HCT116 (cell line): ENCODE results near the gene SFXN2. TPM values are rescaled to one million over a fixed set of nuclear protein-coding genes. Genes with fewer than 3 reads are reported as not detected.

Experiments used
- ATAC-seq: fragments of 200-7000 bp; cut with Tn5 transposase; 2 replicates; pipeline ENCODE4 v1.9.1; 2020; ENCODE audit warnings: mild to moderate bottlenecking, moderate library complexity
- BruUV-seq: library from RNA; stranded (reverse); fragments of 400-500 nt; replicated peaks from 2 replicates; lab custom pipeline; 2021; lab: Mats Ljungman, UMichigan
- CTCF ChIA-PET: fragments of 300-600 bp; sonication (Branson Sonifier 250); formaldehyde crosslinking; loops from one replicate; lab custom pipeline; 2021; ENCODE audit warnings: antibody characterized with exemption; lab: Charles Lee
- POLR2A ChIA-PET: fragments of 300-600, 350-600 bp; sonication (Branson Sonifier 250); formaldehyde crosslinking; loops from one replicate; lab custom pipeline; 2021; ENCODE audit warnings: antibody characterized with exemption; lab: Charles Lee
- RAD21 ChIA-PET, 2 experiments: fragments of 300-600 bp; sonication (Branson Sonifier 250); formaldehyde crosslinking; loops; one replicate each; lab custom pipeline; 2023; ENCODE audit warnings: low total read pairs in 2 of 2; ENCODE audit not compliant: uncharacterized antibody in 2 of 2, unreplicated experiment in 2 of 2, low non-redundant PET in 1 of 2; lab: Charles Lee
- DNase-seq: peaks from one replicate; pipeline ENCODE4 v3.0.0-alpha.2; 2010; ENCODE audit warnings: low read depth, low spot score
- H2AFZ ChIP-seq: fragments of 200-600 bp; shearing (Covaris generic), sonication (generic); 2 replicates; pipeline ENCODE4 v1.6.1; 2017; ENCODE audit warnings: low read depth, mixed run types, mixed read lengths, antibody characterized with exemption, low read length; ENCODE audit not compliant: poor library complexity, severe bottlenecking
- H3K27ac ChIP-seq: 2 replicates; pipeline ENCODE4 v1.5.1; 2012; ENCODE audit warnings: low read depth, low read length
- H3K27me3 ChIP-seq: fragments of 200-600 bp; sonication (generic); 2 replicates; pipeline ENCODE4 v1.6.1; 2016; ENCODE audit warnings: mixed run types, low read length, mixed read lengths; ENCODE audit not compliant: insufficient read depth
- H3K36me3 ChIP-seq, 2 experiments: fragments of 200-500 bp in 1 of 2; fragments of 200-600 bp in 1 of 2; sonication (Bioruptor generic) in 1 of 2; sonication (generic) in 1 of 2; 2 replicates each; pipeline versions ENCODE4 v1.5.1 to v1.6.1; 2014 to 2016; ENCODE audit warnings: low read length in 2 of 2, inconsistent platforms in 1 of 2, mixed read lengths in 1 of 2, mixed run types in 1 of 2; ENCODE audit not compliant: insufficient read depth in 2 of 2, control insufficient read depth in 1 of 2
- H3K4me1 ChIP-seq, 2 experiments: fragments of 200-600 bp in 1 of 2; sonication (generic) in 1 of 2; 2 replicates each; pipeline versions ENCODE4 v1.5.1 to v1.6.1; 2012 to 2017; ENCODE audit warnings: low read length in 2 of 2, inconsistent platforms in 1 of 2, mild to moderate bottlenecking in 1 of 2, mixed read lengths in 1 of 2, mixed run types in 1 of 2, moderate library complexity in 1 of 2; ENCODE audit not compliant: insufficient read depth in 2 of 2, control insufficient read depth in 1 of 2
- H3K4me2 ChIP-seq: fragments of 200-600 bp; sonication (generic); 2 replicates; pipeline ENCODE4 v1.6.1; 2017; ENCODE audit warnings: mixed run types, low read length, mixed read lengths
- H3K4me3 ChIP-seq, 2 experiments: fragments of 200-600 bp in 1 of 2; sonication (generic) in 1 of 2; replicated peaks in 1 of 2; 2 replicates each; pipeline ENCODE4 v1.5.1; 2011 to 2016; ENCODE audit warnings: low read length in 2 of 2, control low read depth in 1 of 2, low read depth in 1 of 2, mild to moderate bottlenecking in 1 of 2, mixed read lengths in 1 of 2, mixed run types in 1 of 2
- H3K79me2 ChIP-seq: fragments of 200-600 bp; sonication (generic); 2 replicates; pipeline ENCODE4 v1.6.1; 2017; ENCODE audit warnings: mild to moderate bottlenecking, mixed run types, low read length, moderate library complexity, mixed read lengths; ENCODE audit not compliant: insufficient read depth
- H3K9ac ChIP-seq: fragments of 200-600 bp; sonication (generic); 2 replicates; pipeline ENCODE4 v1.6.1; 2016; ENCODE audit warnings: low read length, mixed read lengths
- H3K9me2 ChIP-seq: fragments of 200-600 bp; sonication (generic), shearing (Covaris generic); 2 replicates; pipeline ENCODE4 v1.6.1; 2017; ENCODE audit warnings: mixed run types, mild to moderate bottlenecking, moderate library complexity; ENCODE audit not compliant: insufficient read depth
- H3K9me3 ChIP-seq, 2 experiments: fragments of 200-500 bp in 1 of 2; fragments of 200-600 bp in 1 of 2; sonication (Bioruptor generic) in 1 of 2; sonication (generic) in 1 of 2; 2 replicates each; pipeline ENCODE4 v1.6.1; 2014 to 2017; ENCODE audit warnings: low read length in 2 of 2, mixed read lengths in 2 of 2, inconsistent platforms in 1 of 2, low read depth in 1 of 2, mild to moderate bottlenecking in 1 of 2, mixed run types in 1 of 2, moderate library complexity in 1 of 2; ENCODE audit not compliant: control insufficient read depth in 1 of 2, insufficient read depth in 1 of 2
- H4K20me1 ChIP-seq: fragments of 200-600 bp; sonication (generic), shearing (Covaris generic); 2 replicates; pipeline ENCODE4 v1.6.1; 2017; ENCODE audit warnings: mixed run types, mild to moderate bottlenecking, moderate library complexity; ENCODE audit not compliant: insufficient read depth
- ATF3 ChIP-seq: IDR thresholded peaks from 2 replicates; pipeline ENCODE4 v1.6.1; 2012
- CEBPB ChIP-seq: IDR thresholded peaks from 2 replicates; pipeline ENCODE4 v1.6.1; 2012; ENCODE audit warnings: low read depth
- EGR1 ChIP-seq: IDR thresholded peaks from 2 replicates; pipeline ENCODE4 v1.6.1; 2012; ENCODE audit warnings: low read depth
- FOSL1 ChIP-seq: IDR thresholded peaks from 2 replicates; pipeline ENCODE4 v1.6.1; 2012; ENCODE audit warnings: low read depth
- JUND ChIP-seq: IDR thresholded peaks from 2 replicates; pipeline ENCODE4 v1.6.1; 2012
- POLR2A ChIP-seq: IDR thresholded peaks from 2 replicates; pipeline ENCODE4 v1.7.0; 2011; ENCODE audit warnings: borderline replicate concordance; ENCODE audit not compliant: insufficient read depth, insufficient read length; ENCODE audit errors: extremely low read depth
- RAD21 ChIP-seq: IDR thresholded peaks from 2 replicates; pipeline ENCODE4 v1.6.1; 2012; ENCODE audit warnings: low read depth, mild to moderate bottlenecking
- SIN3A ChIP-seq: IDR thresholded peaks from 2 replicates; pipeline ENCODE4 v1.6.1; 2012; ENCODE audit warnings: low read depth
- SP1 ChIP-seq: IDR thresholded peaks from 2 replicates; pipeline ENCODE4 v1.6.1; 2012; ENCODE audit warnings: low read depth
- SRF ChIP-seq: IDR thresholded peaks from 2 replicates; pipeline ENCODE4 v1.6.1; 2012; ENCODE audit warnings: low read depth
- ZBTB33 ChIP-seq: IDR thresholded peaks from 2 replicates; pipeline ENCODE4 v1.6.1; 2011; ENCODE audit warnings: mild to moderate bottlenecking, low read length, moderate library complexity; ENCODE audit not compliant: insufficient replicate concordance; ENCODE audit errors: extremely low read depth
- ZNF274 ChIP-seq: fragments of 200-500 bp; sonication (Bioruptor generic); IDR thresholded peaks from 2 replicates; pipeline ENCODE4 v1.6.1; 2014; ENCODE audit warnings: mild to moderate bottlenecking, low read depth, low read length, inconsistent platforms
- intact Hi-C: fragments of 100-400 bp; cut with micrococcal nuclease; formaldehyde crosslinking; loops from 2 replicates; pipeline ENCODE4 v1.10.0; 2022
- total RNA-seq: library from RNA; stranded (reverse); gene quantifications from one replicate; pipeline ENCODE4 v1.2.1, GENCODE V29; 2021; ENCODE audit not compliant: unreplicated experiment

Gene SFXN2
- total RNA-seq, 1 experiment from 2014 or later, result 22.9 TPM

DNA sequence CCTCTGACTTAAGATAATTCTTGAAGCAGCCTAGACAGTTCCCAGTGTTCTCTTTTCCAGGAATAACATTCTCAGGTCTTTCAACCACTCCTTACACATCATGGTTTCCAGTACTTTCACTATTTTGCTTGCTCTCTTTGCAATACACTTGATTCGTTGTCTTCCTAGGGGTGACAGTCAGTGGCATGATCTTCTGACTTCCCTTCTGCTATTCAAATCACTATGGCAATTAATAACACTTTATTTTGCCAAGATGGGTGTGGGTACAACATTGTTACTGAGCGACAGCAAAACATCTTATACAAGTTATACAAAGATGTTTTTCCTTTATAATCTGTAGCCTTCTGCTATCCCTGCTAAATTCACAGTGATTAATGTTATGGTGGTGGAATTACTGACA is 15.5 kb upstream of the SFXN2 start:
- TF ChIP-seq ZNF274, result no peak
- no peak for TF ChIP-seq EGR1
- TF ChIP-seq SP1, result no peak
- no peak for TF ChIP-seq ATF3
- TF ChIP-seq FOSL1, result no peak
- TF ChIP-seq ZBTB33, result no peak
- no peak for TF ChIP-seq JUND
- TF ChIP-seq SRF, result no peak
- no peak for TF ChIP-seq CEBPB
- no peak for TF ChIP-seq POLR2A
- no peak for TF ChIP-seq RAD21
- no peak for TF ChIP-seq SIN3A
- BruUV-seq, result TSS peak; percentile 15

More for the DNA sequence above, 15.5 kb upstream of the SFXN2 start:
- no peak overlapping the region for H3K9ac ChIP-seq
- no peaks in the 10 kb centered on the region for H3K79me2 ChIP-seq
- RAD21 ChIA-PET, result no interaction called here
- H3K4me3 ChIP-seq, result no peak overlapping the region
- no peaks in the 10 kb centered on the region for H3K9me3 ChIP-seq
- ATAC-seq, result no peak
- H3K27me3 ChIP-seq, result no peaks in the 10 kb centered on the region
- no peak overlapping the region for H2AFZ ChIP-seq
- no peak overlapping the region for H3K4me2 ChIP-seq
- no peaks in the 10 kb centered on the region for H4K20me1 ChIP-seq
- no peak overlapping the region for H3K27ac ChIP-seq
- CTCF ChIA-PET, result no interaction called here
- H3K36me3 ChIP-seq, result peaks cover 0 to 8% of the 10 kb centered on the region in 2 experiments; a peak in 3 of 4 replicates
- H3K9me2 ChIP-seq, result no peaks in the 10 kb centered on the region
- DNase-seq, result no peak
- H3K4me1 ChIP-seq, result no peaks in the 10 kb centered on the region
- intact Hi-C loops, result no loop called here
- POLR2A ChIA-PET, result interaction anchor here (0.6 kb wide), 1 partner anchor 11 kb away, joined by 3 read pairs; no protein-coding TSS in a partner anchor
